ENCODE measurements around the gene PTGFRN. TPM values are rescaled to one million over a fixed set of nuclear protein-coding genes. Genes with fewer than 3 reads are reported as not detected.

The PTGFRN gene
- total RNA-seq, 2 donors from 2014 or later = 37.1 to 70.7 TPM

Small RNA genes lying within 50 kb of the gene (small RNA-seq; reads per million reads assigned to genes)
- gene RNA5SP55 = 0 reads per million in 2 donors

Other genes with a start within 250 kb of the PTGFRN start
- gene IGSF3, start 242.2 kb upstream of the PTGFRN start, total RNA-seq = 10 to 100 TPM; 23.2 to 30.4 TPM
- 1 to 10 TPM in 1 of 2 donors, under 1 TPM in 1; 0.57 to 1.3 TPM for gene CD2, start 155.5 kb upstream of the PTGFRN start, total RNA-seq
- gene CD101, start 91.8 kb downstream of the PTGFRN start, total RNA-seq = 1 to 10 TPM in 1 of 2 donors, under 1 TPM in 1; 0.59 to 1.1 TPM
- 10 to 100 TPM; 11.2 to 11.6 TPM for gene TTF2, start 150.4 kb downstream of the PTGFRN start, total RNA-seq
- 10 to 100 TPM in 1 of 2 donors, 1 to 10 TPM in 1; 4.0 to 13.2 TPM for gene TRIM45, start 211.8 kb downstream of the PTGFRN start, total RNA-seq